GM12801 (cell line): ENCODE results near the gene WWOX.

Source experiments
- TF ChIP-seq, protein P1 (sequence below): IDR thresholded peaks from one replicate; pipeline ENCODE4 v1.5.1; 2011; ENCODE audit warnings: control low read depth; ENCODE audit not compliant: insufficient read length; ENCODE audit errors: extremely low read depth

WWOX gene

DNA sequence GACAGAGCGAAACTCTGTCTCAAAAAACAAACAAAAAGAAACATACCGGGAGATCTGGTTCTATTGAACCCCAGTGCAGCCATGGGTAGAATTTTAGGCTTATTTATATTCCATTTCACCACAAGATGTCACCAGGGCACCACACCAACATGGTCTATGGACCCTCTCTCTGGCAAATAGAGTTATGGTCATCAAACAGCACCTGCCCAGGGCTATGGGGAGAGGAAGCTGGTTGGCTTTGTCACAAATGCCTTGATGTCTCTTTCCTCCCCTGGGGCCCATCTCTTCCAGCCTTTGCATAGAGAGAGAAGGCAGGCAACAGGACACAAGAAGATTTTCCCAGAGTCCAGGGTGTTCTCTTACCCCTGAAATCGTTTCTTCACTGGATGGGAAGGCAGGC lies 128.4 kb downstream of the WWOX start:
- TF ChIP-seq, protein P1, sequence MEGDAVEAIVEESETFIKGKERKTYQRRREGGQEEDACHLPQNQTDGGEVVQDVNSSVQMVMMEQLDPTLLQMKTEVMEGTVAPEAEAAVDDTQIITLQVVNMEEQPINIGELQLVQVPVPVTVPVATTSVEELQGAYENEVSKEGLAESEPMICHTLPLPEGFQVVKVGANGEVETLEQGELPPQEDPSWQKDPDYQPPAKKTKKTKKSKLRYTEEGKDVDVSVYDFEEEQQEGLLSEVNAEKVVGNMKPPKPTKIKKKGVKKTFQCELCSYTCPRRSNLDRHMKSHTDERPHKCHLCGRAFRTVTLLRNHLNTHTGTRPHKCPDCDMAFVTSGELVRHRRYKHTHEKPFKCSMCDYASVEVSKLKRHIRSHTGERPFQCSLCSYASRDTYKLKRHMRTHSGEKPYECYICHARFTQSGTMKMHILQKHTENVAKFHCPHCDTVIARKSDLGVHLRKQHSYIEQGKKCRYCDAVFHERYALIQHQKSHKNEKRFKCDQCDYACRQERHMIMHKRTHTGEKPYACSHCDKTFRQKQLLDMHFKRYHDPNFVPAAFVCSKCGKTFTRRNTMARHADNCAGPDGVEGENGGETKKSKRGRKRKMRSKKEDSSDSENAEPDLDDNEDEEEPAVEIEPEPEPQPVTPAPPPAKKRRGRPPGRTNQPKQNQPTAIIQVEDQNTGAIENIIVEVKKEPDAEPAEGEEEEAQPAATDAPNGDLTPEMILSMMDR, result no peak

DNA sequence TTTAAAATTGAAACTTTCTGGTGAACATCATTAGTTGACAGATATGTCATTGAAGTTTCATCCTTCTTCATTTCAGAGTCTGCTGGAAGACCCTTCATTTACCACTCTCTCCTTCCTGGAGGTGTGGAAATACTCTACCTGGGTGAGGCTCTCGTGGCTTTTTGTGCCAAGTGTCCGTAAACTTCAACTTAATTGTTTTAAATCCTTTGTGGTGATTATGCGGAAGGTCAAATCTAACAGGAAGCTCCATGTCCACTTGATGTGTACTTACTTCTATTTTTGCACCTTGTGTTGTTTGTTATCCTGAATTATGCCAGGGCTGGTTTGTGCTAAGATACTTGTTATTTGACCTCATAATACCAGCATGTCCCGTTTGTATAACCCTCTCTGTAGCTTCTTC lies 129.2 kb downstream of the WWOX start:
- TF ChIP-seq, protein P1, result no peak

DNA sequence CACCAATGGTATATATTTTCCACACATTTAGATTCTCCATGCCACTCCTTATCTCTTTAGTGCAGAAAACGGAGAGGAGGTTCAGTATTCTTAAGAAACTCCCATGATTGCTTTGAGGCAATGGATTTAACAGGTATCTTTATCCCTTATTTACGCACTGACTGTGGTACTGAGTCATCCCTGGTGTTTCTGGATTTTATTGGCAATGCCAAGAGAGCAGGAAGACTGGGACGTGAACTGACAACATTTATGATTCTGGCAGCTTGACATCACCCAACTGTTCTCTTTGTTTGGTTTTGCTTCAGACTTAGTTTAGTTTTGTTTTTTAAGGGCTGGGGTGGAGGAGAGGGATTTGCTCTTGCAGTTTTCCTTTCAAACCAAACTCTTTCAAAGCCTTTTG lies 131.4 kb downstream of the WWOX start:
- TF ChIP-seq, protein P1, result no peak

DNA sequence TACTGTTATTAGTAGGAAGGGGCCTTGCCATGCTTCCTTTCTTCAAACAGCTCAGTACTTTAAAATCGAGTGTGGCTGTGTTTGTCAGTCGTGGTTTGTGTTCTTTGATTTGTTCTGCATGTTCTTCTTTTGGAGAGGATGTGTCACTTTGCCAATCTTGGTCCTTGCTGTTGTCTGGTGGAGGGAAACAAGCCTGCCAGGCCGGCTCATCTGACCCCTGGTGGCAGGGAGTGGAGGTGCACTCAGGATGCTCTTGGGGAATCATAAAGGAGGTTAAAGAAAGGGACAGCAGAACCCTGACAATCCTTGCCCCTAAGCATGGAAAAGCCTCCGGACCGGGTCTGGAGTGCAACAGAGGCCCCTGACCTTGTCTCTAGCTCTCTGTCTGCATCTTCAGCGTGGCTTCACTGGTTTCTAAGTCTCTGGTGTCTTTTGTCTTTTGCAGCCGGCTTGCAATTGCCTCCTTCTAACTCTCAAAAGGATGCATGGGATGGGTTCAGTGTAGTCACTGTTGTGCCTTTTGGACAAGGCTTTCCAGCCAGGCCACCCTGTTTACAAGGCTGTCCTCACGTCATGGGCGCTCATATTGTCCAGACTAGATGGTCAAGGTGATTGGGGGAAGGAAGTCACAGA lies 135.8 kb downstream of the WWOX start:
- TF ChIP-seq, protein P1, result peak; percentile 62

DNA sequence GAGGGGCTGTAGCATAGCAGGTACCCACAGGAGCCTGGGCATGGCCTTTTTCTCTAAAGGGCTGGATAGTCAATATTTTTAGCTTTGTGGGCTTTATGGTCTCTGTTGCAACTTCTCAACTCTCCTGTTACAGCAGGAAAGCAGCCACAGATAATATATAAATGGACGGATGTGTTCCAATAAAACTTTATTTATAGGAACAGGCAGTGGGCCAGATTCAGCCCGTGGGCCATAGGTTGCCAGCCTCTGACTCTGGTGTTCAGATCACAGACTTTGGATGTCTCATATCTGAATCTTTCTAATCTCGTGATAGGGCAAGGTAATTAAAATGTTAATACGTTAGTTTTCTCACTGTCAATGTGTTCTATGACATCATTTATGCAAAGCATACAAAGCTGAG lies 136.4 kb downstream of the WWOX start:
- TF ChIP-seq, protein P1, result no peak

DNA sequence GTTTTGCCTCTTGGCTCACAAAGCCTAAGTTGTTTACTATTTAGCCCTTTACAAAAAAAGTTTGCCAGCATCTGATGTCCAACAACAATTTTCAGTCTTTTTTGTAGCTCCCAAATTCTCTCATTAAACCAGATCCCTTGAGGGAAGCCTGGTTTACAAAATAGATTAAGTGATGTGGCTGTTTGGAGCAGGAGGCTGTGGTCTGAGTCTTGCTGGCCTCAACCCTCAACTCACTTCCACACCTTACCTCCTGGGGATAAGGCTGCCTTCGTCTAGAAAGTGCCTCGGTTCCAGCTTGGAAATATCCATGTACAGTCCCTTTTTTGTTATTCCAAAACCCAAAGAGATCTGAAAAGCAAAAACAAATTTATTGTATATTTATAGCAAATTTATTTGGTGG lies 138.4 kb downstream of the WWOX start:
- TF ChIP-seq, protein P1, result no peak

DNA sequence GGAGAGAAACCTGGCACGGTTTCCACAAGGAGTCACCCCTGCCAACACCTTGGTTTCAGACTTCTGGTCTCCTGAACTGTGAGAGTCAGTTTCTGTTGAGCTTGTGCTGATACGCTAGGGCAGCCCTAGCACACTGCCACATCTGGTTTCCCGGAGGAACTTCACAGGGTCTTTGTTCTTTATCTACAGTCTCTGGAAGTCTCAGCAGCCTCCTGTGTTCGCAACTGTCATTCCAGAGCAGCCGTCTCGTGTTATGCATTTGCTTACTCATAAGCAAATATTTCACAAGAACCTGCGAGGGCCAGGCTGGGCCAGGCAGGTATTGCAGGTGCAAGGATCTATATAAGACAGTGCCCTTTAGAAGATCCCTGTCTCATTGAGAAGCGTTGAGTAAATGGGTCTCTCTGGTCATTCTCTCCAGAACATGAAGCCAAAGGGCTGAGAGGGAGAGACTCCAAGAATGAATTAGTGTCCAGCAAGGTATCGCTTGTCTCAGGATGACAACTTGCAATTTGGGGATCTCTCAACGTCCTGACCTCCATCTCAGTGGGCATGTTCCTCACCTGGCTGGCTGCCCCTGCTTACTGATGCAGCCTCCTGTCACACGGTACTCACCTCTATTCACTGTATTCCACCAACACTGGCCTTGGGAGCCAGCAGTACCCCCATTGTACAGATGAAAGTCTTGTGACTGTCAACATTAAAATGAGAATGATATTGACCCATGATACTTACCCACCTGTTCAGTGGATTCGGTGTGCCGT lies 141.2 kb downstream of the WWOX start:
- TF ChIP-seq, protein P1, result no peak
